GM18517 (cell line): ENCODE data around the gene C1QTNF8.

ENCODE experiments used
- ATAC-seq: cut with Tn5 transposase; IDR thresholded peaks from one replicate; pipeline ENCODE4 v1.9.1; 2021; ENCODE audit warnings: mild to moderate bottlenecking, moderate library complexity; ENCODE audit not compliant: unreplicated experiment

Gene C1QTNF8

GRCh38 chr16:1096169-1097082 lies at the start of gene C1QTNF8:
Gene C1QTNF8, minus strand, starts transcription at chr16:1096244. Its CDS starts 1,322 bp downstream, at chr16:1094922.
- no peak for ATAC-seq

GRCh38 chr16:1145383-1146100 lies 49.5 kb upstream of the C1QTNF8 start:
- no peak for ATAC-seq

- ATAC-seq, result no peak
These were observed 48.7 kb upstream of the C1QTNF8 start for GRCh38 chr16:1144476-1145382.

- no peak for ATAC-seq
These were observed 47.9 kb upstream of the C1QTNF8 start for GRCh38 chr16:1143761-1144450.

- ATAC-seq, result no peak
These were observed 46.9 kb upstream of the C1QTNF8 start for GRCh38 chr16:1142911-1143310.

- no peak for ATAC-seq
These were observed 45.7 kb upstream of the C1QTNF8 start for GRCh38 chr16:1141716-1142115.

GRCh38 chr16:1141191-1141590 lies 45.1 kb upstream of the C1QTNF8 start:
- ATAC-seq, result no peak

- no peak for ATAC-seq
These were observed 44.6 kb upstream of the C1QTNF8 start for GRCh38 chr16:1140582-1141162.

- ATAC-seq, result no peak
These were observed 41.6 kb upstream of the C1QTNF8 start for GRCh38 chr16:1137604-1138003.

GRCh38 chr16:1135459-1135825 lies 39.4 kb upstream of the C1QTNF8 start:
- no peak for ATAC-seq

GRCh38 chr16:1134776-1135458 lies 38.9 kb upstream of the C1QTNF8 start:
- ATAC-seq, result no peak

GRCh38 chr16:1133810-1134520 lies 37.9 kb upstream of the C1QTNF8 start:
- no peak for ATAC-seq

- ATAC-seq, result no peak
These were observed 37.2 kb upstream of the C1QTNF8 start for GRCh38 chr16:1133271-1133670.

- ATAC-seq, result no peak
These were observed 36.4 kb upstream of the C1QTNF8 start for GRCh38 chr16:1132431-1132830.

- ATAC-seq, result no peak
These were observed 35.4 kb upstream of the C1QTNF8 start for GRCh38 chr16:1131378-1131994.

- no peak for ATAC-seq
These were observed 34.3 kb upstream of the C1QTNF8 start for GRCh38 chr16:1130382-1130781.

- ATAC-seq, result no peak
These were observed 33.3 kb upstream of the C1QTNF8 start for GRCh38 chr16:1129106-1129960.
